COR-L47 (cell line): ENCODE data around the gene LIN52.

Source experiments
- DNase-seq: peaks from one replicate; lab custom pipeline; 2025; lab: John Stamatoyannopoulos, UW

Gene LIN52

GRCh38 chr14:74237441-74237840 is 152.7 kb downstream of the LIN52 start:
- DNase-seq: no peak

DNA sequence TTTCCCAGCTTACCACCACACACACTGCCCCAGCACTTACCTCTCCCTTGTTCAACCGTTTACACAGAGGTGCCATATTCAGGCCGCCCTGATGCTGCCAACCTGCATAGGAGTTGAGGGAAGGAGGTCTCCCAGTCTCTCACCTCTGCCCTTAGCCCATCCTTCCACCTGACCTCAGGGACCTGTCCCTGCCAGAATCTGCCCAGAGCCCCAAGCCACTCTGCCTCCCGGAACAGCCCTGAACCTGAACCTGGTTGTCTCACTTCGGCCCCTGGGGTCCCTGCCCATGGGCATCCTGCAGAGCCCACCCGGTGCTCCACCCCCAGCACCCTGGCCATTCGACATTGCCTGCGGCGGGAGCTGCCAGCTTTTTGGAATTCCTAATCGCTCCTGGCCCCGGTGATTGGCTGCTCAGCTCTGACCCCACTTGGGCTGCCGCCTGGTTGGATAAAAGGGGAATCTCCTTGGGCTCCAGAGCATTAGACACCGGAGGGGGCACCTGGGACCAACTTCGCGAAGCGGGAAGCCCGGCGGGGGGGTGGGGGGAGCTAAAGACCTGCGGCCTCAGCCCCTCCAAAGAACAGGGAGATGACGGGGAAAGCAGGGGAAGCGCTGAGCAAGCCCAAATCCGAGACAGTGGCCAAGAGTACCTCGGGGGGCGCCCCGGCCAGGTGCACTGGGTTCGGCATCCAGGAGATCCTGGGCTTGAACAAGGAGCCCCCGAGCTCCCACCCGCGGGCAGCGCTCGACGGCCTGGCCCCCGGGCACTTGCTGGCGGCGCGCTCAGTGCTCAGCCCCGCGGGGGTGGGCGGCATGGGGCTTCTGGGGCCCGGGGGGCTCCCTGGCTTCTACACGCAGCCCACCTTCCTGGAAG is 154.5 kb downstream of the LIN52 start, which contains the start of gene VSX2:
Gene VSX2, plus strand, starts transcription at position 476 of the 874 bp plus-strand sequence. Its CDS starts 113 bp downstream, at position 589.
- DNase-seq: no peak

DNA sequence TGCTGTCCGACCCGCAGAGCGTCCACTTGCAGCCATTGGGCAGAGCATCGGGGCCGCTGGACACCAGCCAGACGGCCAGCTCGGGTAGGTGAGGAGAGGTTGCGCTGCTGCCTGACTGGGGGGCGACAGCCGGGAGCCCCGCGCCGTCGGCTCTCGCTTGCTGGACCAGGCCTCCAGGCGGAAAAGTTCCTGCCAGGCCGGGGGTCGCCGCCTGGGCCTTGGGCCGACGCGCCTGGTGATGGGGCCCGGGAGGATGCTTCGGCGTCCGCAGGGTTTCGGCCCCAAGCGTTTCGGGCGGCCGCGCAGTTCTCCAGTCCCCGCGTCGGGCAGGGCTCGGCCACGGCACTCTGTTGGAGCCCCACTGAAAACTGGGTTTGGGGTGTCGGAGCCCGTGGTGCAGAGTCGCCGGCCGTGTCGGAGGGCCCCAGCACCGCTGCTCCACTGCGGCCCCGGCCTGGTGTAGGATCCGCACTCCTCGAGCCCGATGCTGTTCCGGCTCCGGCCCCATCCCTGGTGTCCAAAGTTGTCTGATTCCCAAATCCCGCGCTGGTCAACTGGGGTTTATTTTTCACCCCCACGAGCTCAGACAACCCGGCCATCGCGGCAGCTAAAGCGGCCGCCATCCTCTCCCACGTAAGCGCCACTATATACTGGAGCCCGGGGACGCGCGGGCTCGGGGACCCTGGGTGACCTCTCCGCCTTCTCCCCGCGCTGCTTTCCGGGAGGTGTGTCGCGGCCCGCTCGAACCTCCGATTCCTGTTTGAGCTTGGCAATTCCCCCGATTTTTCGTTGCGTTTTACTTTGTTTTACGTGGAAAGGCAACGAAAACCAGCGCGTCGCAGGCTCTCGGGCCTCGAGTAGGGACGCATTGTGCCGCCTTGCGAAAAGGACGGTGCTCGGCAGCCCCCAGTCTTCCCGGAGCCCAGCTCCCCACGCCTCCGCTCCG is 155.4 kb downstream of the LIN52 start:
- no peak for DNase-seq

GRCh38 chr14:74240794-74241651 is 156.3 kb downstream of the LIN52 start:
- DNase-seq: no peak

DNA sequence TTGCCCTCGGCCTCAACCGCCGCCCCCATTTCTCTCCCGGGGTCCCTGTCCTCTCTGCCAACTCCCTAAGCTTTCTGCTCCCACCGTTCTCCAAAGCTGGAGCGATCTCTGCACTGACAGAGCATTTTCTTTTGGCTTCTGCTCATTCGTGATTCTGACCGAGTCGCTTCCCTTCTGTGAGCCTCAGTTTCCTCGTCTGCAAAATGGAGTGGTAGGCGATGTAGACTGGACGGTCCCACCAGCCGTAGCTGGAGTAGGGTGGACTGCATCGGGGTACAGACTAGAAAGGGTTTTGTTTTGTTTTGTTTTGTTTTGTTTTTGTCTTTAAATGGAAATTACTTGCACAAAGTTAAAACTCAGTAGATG is 156.9 kb downstream of the LIN52 start:
- DNase-seq: no peak

GRCh38 chr14:74242021-74242779 is 157.4 kb downstream of the LIN52 start:
- DNase-seq: no peak

- DNase-seq: no peak
These were observed 158.0 kb downstream of the LIN52 start for GRCh38 chr14:74242780-74243042.

GRCh38 chr14:74243051-74243450 is 158.3 kb downstream of the LIN52 start:
- no peak for DNase-seq

DNA sequence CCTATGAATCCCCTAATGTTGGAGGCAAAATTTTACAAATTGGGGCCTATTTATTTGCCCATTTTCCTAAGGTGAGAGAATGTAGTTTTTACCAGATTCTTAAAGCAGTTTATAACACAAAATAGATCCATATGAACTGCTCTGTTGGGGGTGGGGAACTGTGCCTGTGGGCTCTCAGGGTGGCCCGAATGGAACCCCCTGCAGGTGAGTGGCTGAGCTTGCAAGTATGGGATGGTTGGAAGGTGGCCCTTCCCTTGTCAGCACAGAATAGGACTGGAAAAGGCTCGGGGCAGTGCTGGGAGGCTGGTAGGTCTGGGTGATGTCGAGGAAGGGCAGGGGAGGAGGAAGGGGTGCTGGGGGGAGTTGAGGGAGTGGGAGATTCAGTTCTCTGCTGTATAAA is 159.4 kb downstream of the LIN52 start:
- DNase-seq: no peak

DNA sequence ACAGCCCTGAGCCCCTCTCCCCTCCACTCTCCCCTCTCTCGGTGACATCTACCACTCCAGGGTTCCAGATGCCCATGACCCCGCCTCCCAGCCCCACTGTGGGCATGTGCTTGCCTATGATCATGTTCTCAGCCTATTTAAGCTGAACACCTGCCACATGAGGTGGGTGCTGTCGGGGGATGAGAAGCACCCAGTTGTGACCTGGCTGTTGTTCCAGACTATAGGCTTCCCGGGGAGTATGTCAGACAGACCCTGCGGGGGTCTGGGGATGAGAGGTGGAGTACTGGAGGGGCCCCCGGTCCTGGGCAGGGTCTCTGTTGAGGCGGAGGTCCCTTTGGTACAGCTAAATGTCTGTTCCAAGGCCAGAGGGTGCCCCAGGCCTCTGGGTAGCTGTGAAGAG is 160.5 kb downstream of the LIN52 start:
- DNase-seq: no peak

- no peak for DNase-seq
These were observed 161.8 kb downstream of the LIN52 start for GRCh38 chr14:74246542-74246941.

DNA sequence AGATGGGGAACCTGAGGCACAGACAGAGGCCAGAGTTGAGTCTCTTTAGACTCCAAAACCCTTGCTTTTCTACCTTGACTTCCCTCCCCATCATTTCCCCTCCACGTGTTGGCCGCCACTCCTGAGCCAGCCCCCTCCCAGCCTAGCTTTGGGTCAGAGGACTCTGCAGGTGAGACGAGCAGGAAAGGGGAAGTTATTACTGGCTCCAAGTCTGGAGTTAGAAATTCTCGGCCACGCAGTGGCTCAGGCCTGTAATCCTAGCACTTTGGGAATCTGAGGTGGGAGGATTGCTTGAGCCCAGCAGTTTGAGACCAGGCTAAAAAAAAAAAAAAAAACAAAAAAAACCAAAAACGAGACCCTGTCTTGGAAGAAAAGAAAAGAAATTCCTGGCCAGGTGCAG is 163.3 kb downstream of the LIN52 start:
- no peak for DNase-seq

- no peak for DNase-seq
These were observed 164.9 kb downstream of the LIN52 start for GRCh38 chr14:74249433-74250375.
